Body of pancreas (tissue), 4 donors: Measurements from ENCODE around the gene APC2.

Experiments used
- CTCF ChIP-seq, 7 experiments: fragments of 450-650 bp in 4 of 7; fragments of 200-600 bp in 3 of 7; sonication (generic) in 3 of 7; IDR thresholded peaks; one replicate each; pipeline ENCODE4 v1.5.1; 2016 to 2019; ENCODE audit warnings: antibody characterized with exemption in 7 of 7
- POLR2A ChIP-seq, 3 donors: fragments of 450-650 bp; IDR thresholded peaks; one replicate each; pipeline ENCODE4 v1.6.1; 2016; ENCODE audit warnings: antibody characterized with exemption in 3 of 3, mild to moderate bottlenecking in 2 of 3

DNA sequence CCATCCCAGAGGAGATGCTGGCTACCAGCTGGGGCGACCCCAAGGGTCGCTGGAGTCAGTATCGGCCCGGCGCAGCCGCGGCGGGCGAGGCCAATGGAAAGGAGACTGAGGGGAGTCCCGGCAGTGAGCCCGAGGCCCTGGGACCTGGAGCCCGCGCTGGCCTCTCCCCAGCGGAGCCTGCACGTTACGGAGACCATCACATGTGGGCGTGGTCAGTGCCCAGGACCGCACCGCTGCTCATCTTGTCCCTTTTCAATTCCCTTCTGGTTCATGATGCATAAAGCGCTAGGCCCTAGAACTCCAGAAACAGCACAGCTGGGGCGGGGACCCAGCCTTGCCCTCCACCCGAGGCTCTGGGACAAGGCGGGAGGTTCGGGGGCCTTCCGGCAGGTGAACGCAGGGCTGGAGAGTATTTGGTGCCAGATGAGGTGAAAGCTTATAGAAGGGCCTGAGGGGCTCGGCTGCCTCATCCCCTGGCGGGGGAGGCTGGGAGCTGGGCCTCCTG lies 21.1 kb downstream of the APC2 start:
- no peak for TF ChIP-seq CTCF (IDR thresholded peaks at IDR 0.05)
- no peak for TF ChIP-seq POLR2A (IDR thresholded peaks at IDR 0.05)
